ENCODE measurements around the gene MAX. TPM values are rescaled to one million over a fixed set of nuclear protein-coding genes. Genes with fewer than 3 reads are reported as not detected.

Gene MAX, protein sequence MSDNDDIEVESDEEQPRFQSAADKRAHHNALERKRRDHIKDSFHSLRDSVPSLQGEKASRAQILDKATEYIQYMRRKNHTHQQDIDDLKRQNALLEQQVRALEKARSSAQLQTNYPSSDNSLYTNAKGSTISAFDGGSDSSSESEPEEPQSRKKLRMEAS
- total RNA-seq (2022; extraction: Qiagen RNA extraction; ENCODE audit: low read depth), result 54.8 to 71.6 TPM (median 62.3 TPM) in 5 replicates

DNA sequence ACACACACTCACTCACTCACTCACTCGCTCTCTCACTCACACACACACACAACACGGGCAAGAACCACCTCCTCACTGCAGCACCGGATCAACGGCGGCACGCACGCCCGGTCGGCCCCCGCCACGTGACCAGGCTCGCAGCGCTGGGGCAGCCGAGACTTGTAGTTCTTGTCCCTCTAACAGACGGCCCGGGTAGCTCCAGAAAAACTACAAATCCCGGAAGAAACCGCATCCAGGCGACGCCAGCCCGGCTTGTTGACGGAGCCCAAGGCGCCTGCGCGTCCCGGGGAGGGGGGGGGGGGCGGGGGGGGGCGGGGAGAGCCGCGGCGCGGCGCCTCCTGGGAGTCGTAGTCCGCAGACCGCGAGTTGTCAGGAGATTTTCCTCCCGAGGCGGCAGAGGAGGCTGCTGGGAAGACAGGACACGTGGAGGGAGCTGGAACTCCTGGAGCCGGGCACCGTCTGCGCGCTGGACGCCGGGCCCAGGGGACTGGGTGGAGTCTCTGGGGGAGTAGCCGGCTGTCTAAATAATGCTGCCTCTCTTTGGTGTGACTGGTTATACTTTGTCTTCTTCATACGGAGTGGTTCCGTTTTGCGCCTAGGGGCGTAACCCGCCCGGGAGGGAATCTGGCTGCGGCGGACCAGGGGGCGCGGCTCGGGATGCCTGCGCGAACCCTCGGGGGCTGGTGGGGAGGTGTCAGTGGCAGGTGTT is at the start of gene MAX:
Gene MAX (minus strand): TSS at position 77 of the 709 bp plus-strand sequence. CDS start 178 bp downstream, outside the sequence.

Other genes starting within 250 kb of the MAX start
- 0.65 to 1.1 TPM (median 0.96 TPM) in 5 replicates for gene SPTB, start 222.6 kb downstream of the MAX start, total RNA-seq (2022; extraction: Qiagen RNA extraction; ENCODE audit: low read depth)
- gene CHURC1, start 188.1 kb downstream of the MAX start, total RNA-seq (2022; extraction: Qiagen RNA extraction; ENCODE audit: low read depth), result 75.8 to 141 TPM (median 89.0 TPM) in 5 replicates
- gene GPX2, start 159.8 kb downstream of the MAX start, total RNA-seq (2022; extraction: Qiagen RNA extraction; ENCODE audit: low read depth), result 175 to 318 TPM (median 203 TPM) in 5 replicates
- gene RAB15, start 130.2 kb downstream of the MAX start, total RNA-seq (2022; extraction: Qiagen RNA extraction; ENCODE audit: low read depth), result 16.6 to 18.7 TPM (median 17.7 TPM) in 5 replicates
- gene FNTB, start 115.6 kb downstream of the MAX start, total RNA-seq (2022; extraction: Qiagen RNA extraction; ENCODE audit: low read depth), result 22.0 to 28.0 TPM (median 22.4 TPM) in 5 replicates